HEK293 (cell line): ENCODE results near the gene C4BPB.

ENCODE experiments used
- HOXA7 ChIP-seq: sonication (generic); formaldehyde crosslinking; IDR thresholded peaks from 2 replicates; pipeline ENCODE4 v1.8.1; 2022; ENCODE audit warnings: missing genetic modification reagents, borderline replicate concordance
- MYNN ChIP-seq: fragments of 450-650 bp; formaldehyde crosslinking; IDR thresholded peaks from 2 replicates; pipeline ENCODE4 v1.5.1; 2016; ENCODE audit warnings: missing biosample characterization, missing genetic modification characterization, borderline replicate concordance
- WT1 ChIP-seq: fragments of 450-650 bp; formaldehyde crosslinking; IDR thresholded peaks from 2 replicates; pipeline ENCODE4 v1.5.1; 2016; ENCODE audit warnings: missing biosample characterization, missing genetic modification characterization
- ZBTB17 ChIP-seq: fragments of 450-650 bp; formaldehyde crosslinking; IDR thresholded peaks from 2 replicates; pipeline ENCODE4 v1.5.1; 2016; ENCODE audit warnings: missing biosample characterization, missing genetic modification characterization
- ZFP3 ChIP-seq: fragments of 450-650 bp; formaldehyde crosslinking; IDR thresholded peaks from 2 replicates; pipeline ENCODE4 v1.5.1; 2016; ENCODE audit warnings: low read depth, missing biosample characterization, missing genetic modification characterization
- ZNF138 ChIP-seq: fragments of 450-650 bp; formaldehyde crosslinking; IDR thresholded peaks from 2 replicates; pipeline ENCODE4 v1.5.1; 2016; ENCODE audit warnings: missing biosample characterization, missing genetic modification characterization, borderline replicate concordance
- ZNF416 ChIP-seq: fragments of 450-650 bp; formaldehyde crosslinking; IDR thresholded peaks from 2 replicates; pipeline ENCODE4 v1.5.1; 2016; ENCODE audit warnings: missing biosample characterization, missing genetic modification characterization
- ZNF660 ChIP-seq: fragments of 450-650 bp; IDR thresholded peaks from 2 replicates; pipeline ENCODE4 v1.5.1; 2018; ENCODE audit warnings: missing biosample characterization, mild to moderate bottlenecking, missing genetic modification characterization
- TF ChIP-seq, protein P1 (sequence below): fragments of 450-650 bp; formaldehyde crosslinking; IDR thresholded peaks from 2 replicates; pipeline ENCODE4 v1.5.1; 2016; ENCODE audit warnings: missing biosample characterization, missing genetic modification characterization
- TF ChIP-seq, protein P2 (sequence below): fragments of 450-650 bp; formaldehyde crosslinking; IDR thresholded peaks from 2 replicates; pipeline ENCODE4 v1.5.1; 2016; ENCODE audit warnings: missing biosample characterization, missing genetic modification characterization
- TF ChIP-seq, protein P3 (sequence below): fragments of 450-650 bp; formaldehyde crosslinking; IDR thresholded peaks from 2 replicates; pipeline ENCODE4 v1.5.1; 2016; ENCODE audit warnings: missing biosample characterization, missing genetic modification characterization

DNA sequence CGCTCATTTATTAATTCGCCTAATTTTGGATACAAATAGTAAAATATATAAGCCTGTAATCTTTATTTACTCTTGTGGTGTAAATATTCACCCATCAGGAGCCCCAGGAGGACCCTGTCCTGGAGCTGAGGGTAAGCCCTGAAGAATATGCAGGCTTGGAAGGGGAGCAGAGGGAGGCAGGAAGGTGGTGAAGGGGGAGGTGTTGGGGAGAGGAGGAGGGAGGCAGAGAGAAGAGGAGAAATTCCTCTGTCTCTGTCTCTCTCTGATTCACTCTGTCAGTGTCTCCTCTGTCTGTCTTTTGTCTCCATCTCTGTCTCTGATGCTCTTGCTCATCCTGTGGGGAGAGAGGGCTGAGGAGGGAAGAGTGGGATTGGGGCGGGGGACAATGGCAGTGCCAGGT lies 2.8 kb upstream of the C4BPB start:
- TF ChIP-seq, protein P1, sequence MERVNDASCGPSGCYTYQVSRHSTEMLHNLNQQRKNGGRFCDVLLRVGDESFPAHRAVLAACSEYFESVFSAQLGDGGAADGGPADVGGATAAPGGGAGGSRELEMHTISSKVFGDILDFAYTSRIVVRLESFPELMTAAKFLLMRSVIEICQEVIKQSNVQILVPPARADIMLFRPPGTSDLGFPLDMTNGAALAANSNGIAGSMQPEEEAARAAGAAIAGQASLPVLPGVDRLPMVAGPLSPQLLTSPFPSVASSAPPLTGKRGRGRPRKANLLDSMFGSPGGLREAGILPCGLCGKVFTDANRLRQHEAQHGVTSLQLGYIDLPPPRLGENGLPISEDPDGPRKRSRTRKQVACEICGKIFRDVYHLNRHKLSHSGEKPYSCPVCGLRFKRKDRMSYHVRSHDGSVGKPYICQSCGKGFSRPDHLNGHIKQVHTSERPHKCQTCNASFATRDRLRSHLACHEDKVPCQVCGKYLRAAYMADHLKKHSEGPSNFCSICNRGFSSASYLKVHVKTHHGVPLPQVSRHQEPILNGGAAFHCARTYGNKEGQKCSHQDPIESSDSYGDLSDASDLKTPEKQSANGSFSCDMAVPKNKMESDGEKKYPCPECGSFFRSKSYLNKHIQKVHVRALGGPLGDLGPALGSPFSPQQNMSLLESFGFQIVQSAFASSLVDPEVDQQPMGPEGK (tag by site-specific recombination) = no peak
- TF ChIP-seq, protein P2, sequence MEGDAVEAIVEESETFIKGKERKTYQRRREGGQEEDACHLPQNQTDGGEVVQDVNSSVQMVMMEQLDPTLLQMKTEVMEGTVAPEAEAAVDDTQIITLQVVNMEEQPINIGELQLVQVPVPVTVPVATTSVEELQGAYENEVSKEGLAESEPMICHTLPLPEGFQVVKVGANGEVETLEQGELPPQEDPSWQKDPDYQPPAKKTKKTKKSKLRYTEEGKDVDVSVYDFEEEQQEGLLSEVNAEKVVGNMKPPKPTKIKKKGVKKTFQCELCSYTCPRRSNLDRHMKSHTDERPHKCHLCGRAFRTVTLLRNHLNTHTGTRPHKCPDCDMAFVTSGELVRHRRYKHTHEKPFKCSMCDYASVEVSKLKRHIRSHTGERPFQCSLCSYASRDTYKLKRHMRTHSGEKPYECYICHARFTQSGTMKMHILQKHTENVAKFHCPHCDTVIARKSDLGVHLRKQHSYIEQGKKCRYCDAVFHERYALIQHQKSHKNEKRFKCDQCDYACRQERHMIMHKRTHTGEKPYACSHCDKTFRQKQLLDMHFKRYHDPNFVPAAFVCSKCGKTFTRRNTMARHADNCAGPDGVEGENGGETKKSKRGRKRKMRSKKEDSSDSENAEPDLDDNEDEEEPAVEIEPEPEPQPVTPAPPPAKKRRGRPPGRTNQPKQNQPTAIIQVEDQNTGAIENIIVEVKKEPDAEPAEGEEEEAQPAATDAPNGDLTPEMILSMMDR (tag by site-specific recombination) = no peak
- TF ChIP-seq, protein P3, sequence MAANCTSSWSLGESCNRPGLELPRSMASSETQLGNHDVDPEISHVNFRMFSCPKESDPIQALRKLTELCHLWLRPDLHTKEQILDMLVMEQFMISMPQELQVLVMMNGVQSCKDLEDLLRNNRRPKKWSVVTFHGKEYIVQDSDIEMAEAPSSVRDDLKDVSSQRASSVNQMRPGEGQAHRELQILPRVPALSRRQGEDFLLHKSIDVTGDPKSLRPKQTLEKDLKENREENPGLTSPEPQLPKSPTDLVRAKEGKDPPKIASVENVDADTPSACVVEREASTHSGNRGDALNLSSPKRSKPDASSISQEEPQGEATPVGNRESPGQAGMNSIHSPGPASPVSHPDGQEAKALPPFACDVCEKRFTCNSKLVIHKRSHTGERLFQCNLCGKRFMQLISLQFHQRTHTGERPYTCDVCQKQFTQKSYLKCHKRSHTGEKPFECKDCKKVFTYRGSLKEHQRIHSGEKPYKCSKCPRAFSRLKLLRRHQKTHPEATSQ (tag by site-specific recombination) = no peak
- TF ChIP-seq ZFP3 (tag by site-specific recombination) (no peak), ZBTB17 (no peak), HOXA7 (CRISPR knock-in tag) (no peak), MYNN (tag by site-specific recombination) (no peak), ZNF416 (tag by site-specific recombination) (no peak), ZNF138 (tag by site-specific recombination) (no peak), WT1 (tag by site-specific recombination) (no peak), ZNF660 (no peak)
